Type B pancreatic cell (in vitro differentiated cells): ENCODE results near the gene PGM2L1. TPM values are rescaled to one million over a fixed set of nuclear protein-coding genes. Genes with fewer than 3 reads are reported as not detected.

Source experiments
- DNase-seq: peaks from one replicate; pipeline ENCODE4 v3.0.0; 2021; ENCODE audit warnings: mixed read lengths; ENCODE audit not compliant: unreplicated experiment; ENCODE audit errors: extremely low spot score
- H3K27ac Mint-ChIP-seq: 2 replicates; pipeline ENCODE4 v1.8.0; 2021; ENCODE audit warnings: mild to moderate bottlenecking, mixed read lengths
- H3K27me3 Mint-ChIP-seq: 2 replicates; pipeline ENCODE4 v1.8.0; 2021; ENCODE audit warnings: mixed read lengths
- H3K36me3 Mint-ChIP-seq: 2 replicates; pipeline ENCODE4 v1.8.0; 2021; ENCODE audit warnings: mixed read lengths
- H3K4me1 Mint-ChIP-seq: one replicate; pipeline ENCODE4 v1.8.0; 2021; ENCODE audit warnings: mixed read lengths; ENCODE audit not compliant: unreplicated experiment
- H3K4me3 Mint-ChIP-seq: 2 replicates; pipeline ENCODE4 v1.8.0; 2021; ENCODE audit warnings: mild to moderate bottlenecking, mixed read lengths
- H3K9me3 Mint-ChIP-seq: 2 replicates; pipeline ENCODE4 v1.8.0; 2021; ENCODE audit warnings: mixed read lengths
- CTCF ChIP-seq: fragments of 200-600 bp; sonication (generic); conservative IDR thresholded peaks from 2 replicates; pipeline ENCODE4 v1.5.0; 2021; ENCODE audit warnings: antibody characterized with exemption, mild to moderate bottlenecking
- total RNA-seq: library from RNA; stranded (reverse); gene quantifications from 2 replicates; pipeline ENCODE4 v1.2.1, GENCODE V29; 2021; ENCODE audit warnings: low replicate concordance

The PGM2L1 gene
- total RNA-seq, 1 donor from 2014 or later: 10.3 TPM

GRCh38 chr11:74380746-74381439 is 17.3 kb downstream of the PGM2L1 start:
- Mint-ChIP-seq H3K9me3 (no peaks in the 10 kb centered on the region), H3K4me1 (peaks cover 5% of the 10 kb centered on the region), H3K36me3 (no peaks in the 10 kb centered on the region), H3K4me3 (no peak overlapping the region), H3K27me3 (no peaks in the 10 kb centered on the region), H3K27ac (no peak overlapping the region)
- TF ChIP-seq CTCF: no peak
- DNase-seq: no peak

- Mint-ChIP-seq H3K4me1 (peaks cover 5% of the 10 kb centered on the region), H3K27ac (no peak overlapping the region), H3K36me3 (peaks cover 3% of the 10 kb centered on the region), H3K9me3 (no peaks in the 10 kb centered on the region), H3K27me3 (no peaks in the 10 kb centered on the region), H3K4me3 (no peak overlapping the region)
- no peak for TF ChIP-seq CTCF
- DNase-seq: no peak
Observed at GRCh38 chr11:74377689-74378088, 20.5 kb downstream of the PGM2L1 start.

GRCh38 chr11:74373382-74373781 is 24.9 kb downstream of the PGM2L1 start:
- TF ChIP-seq CTCF: no peak
- H3K4me3 Mint-ChIP-seq: no peak overlapping the region
- H3K9me3 Mint-ChIP-seq: no peaks in the 10 kb centered on the region
- no peak for DNase-seq
- H3K36me3 Mint-ChIP-seq: peaks cover 6% of the 10 kb centered on the region
- no peak overlapping the region for H3K27ac Mint-ChIP-seq
- H3K27me3 Mint-ChIP-seq: no peaks in the 10 kb centered on the region
- peaks cover 5% of the 10 kb centered on the region for H3K4me1 Mint-ChIP-seq

GRCh38 chr11:74371269-74372052 is 26.8 kb downstream of the PGM2L1 start:
- no peaks in the 10 kb centered on the region for H3K9me3 Mint-ChIP-seq
- H3K27me3 Mint-ChIP-seq: no peaks in the 10 kb centered on the region
- no peak overlapping the region for H3K4me3 Mint-ChIP-seq
- peaks cover 5% of the 10 kb centered on the region for H3K4me1 Mint-ChIP-seq
- DNase-seq: no peak
- TF ChIP-seq CTCF: no peak
- no peak overlapping the region for H3K27ac Mint-ChIP-seq
- H3K36me3 Mint-ChIP-seq: peaks cover 6% of the 10 kb centered on the region

- DNase-seq: no peak
- Mint-ChIP-seq H3K36me3 (peaks cover 6% of the 10 kb centered on the region), H3K4me3 (no peak overlapping the region), H3K9me3 (no peaks in the 10 kb centered on the region), H3K27ac (no peak overlapping the region), H3K4me1 (peaks cover 5% of the 10 kb centered on the region), H3K27me3 (no peaks in the 10 kb centered on the region)
- no peak for TF ChIP-seq CTCF
Observed at GRCh38 chr11:74370123-74370522, 28.1 kb downstream of the PGM2L1 start.
